Parathyroid adenoma (tissue), 2 donors: ENCODE data around the gene CEP83.

Experiments
- H2AFZ ChIP-seq: fragments of 300-600 bp; sonication (generic); one replicate; pipeline ENCODE4 v1.7.0; 2017; ENCODE audit warnings: antibody characterized with exemption, mild to moderate bottlenecking
- H3K27ac ChIP-seq: fragments of 300-600 bp; sonication (generic); one replicate; pipeline ENCODE4 v1.7.0; 2017
- H3K27me3 ChIP-seq: fragments of 300-600 bp; sonication (generic); one replicate; pipeline ENCODE4 v1.7.0; 2017; ENCODE audit warnings: low read length; ENCODE audit not compliant: control insufficient read depth, insufficient read depth
- H3K36me3 ChIP-seq: fragments of 300-600 bp; sonication (generic); one replicate; pipeline ENCODE4 v1.7.0; 2017; ENCODE audit warnings: low read length; ENCODE audit not compliant: control insufficient read depth, insufficient read depth
- H3K4me1 ChIP-seq: fragments of 300-600 bp; sonication (generic); one replicate; pipeline ENCODE4 v1.7.0; 2017; ENCODE audit warnings: control low read depth
- H3K4me2 ChIP-seq: fragments of 300-600 bp; sonication (generic); one replicate; pipeline ENCODE4 v1.7.0; 2017; ENCODE audit warnings: low read length
- H3K4me3 ChIP-seq: fragments of 300-600 bp; sonication (generic); one replicate; pipeline ENCODE4 v1.7.0; 2017; ENCODE audit warnings: low read depth, low read length
- H3K79me2 ChIP-seq: fragments of 300-600 bp; sonication (generic); one replicate; pipeline ENCODE4 v1.7.0; 2017; ENCODE audit warnings: control low read depth
- H3K9ac ChIP-seq: fragments of 300-600 bp; sonication (generic); one replicate; pipeline ENCODE4 v1.7.0; 2017; ENCODE audit warnings: mild to moderate bottlenecking
- H3K9me3 ChIP-seq: fragments of 300-600 bp; sonication (generic); one replicate; pipeline ENCODE4 v1.7.0; 2017; ENCODE audit warnings: low read length; ENCODE audit not compliant: control insufficient read depth
- CTCF ChIP-seq: fragments of 300-600 bp; sonication (generic); IDR thresholded peaks from one replicate; pipeline ENCODE4 v1.7.0; 2017; ENCODE audit warnings: antibody characterized with exemption, mild to moderate bottlenecking
- donor health status: primary hyperparathyroidism.

The CEP83 gene

GRCh38 chr12:94359761-94360160, 99.9 kb downstream of the CEP83 start:
- TF ChIP-seq CTCF, result no peak
- no peak overlapping the region for H3K9ac ChIP-seq
- H3K4me3 ChIP-seq, result no peak overlapping the region
- H3K27me3 ChIP-seq, result no peaks in the 10 kb centered on the region
- no peaks in the 10 kb centered on the region for H3K36me3 ChIP-seq
- H3K79me2 ChIP-seq, result no peaks in the 10 kb centered on the region
- no peaks in the 10 kb centered on the region for H3K4me1 ChIP-seq
- H2AFZ ChIP-seq, result no peak overlapping the region
- no peak overlapping the region for H3K27ac ChIP-seq
- H3K4me2 ChIP-seq, result no peak overlapping the region
- H3K9me3 ChIP-seq, result no peaks in the 10 kb centered on the region

- no peak overlapping the region for H3K4me3 ChIP-seq
- H2AFZ ChIP-seq, result no peak overlapping the region
- no peak overlapping the region for H3K27ac ChIP-seq
- no peaks in the 10 kb centered on the region for H3K36me3 ChIP-seq
- H3K9ac ChIP-seq, result no peak overlapping the region
- TF ChIP-seq CTCF, result no peak
- H3K9me3 ChIP-seq, result peaks cover 6% of the 10 kb centered on the region
- H3K27me3 ChIP-seq, result no peaks in the 10 kb centered on the region
- no peak overlapping the region for H3K4me2 ChIP-seq
- no peaks in the 10 kb centered on the region for H3K4me1 ChIP-seq
- no peaks in the 10 kb centered on the region for H3K79me2 ChIP-seq
These were observed 106.5 kb downstream of the CEP83 start for GRCh38 chr12:94353130-94353529.

- Histone ChIP-seq H3K27me3 (no peaks in the 10 kb centered on the region), H3K9me3 (no peaks in the 10 kb centered on the region), H3K36me3 (no peaks in the 10 kb centered on the region), H3K27ac (no peak overlapping the region), H3K4me1 (no peaks in the 10 kb centered on the region), H2AFZ (no peak overlapping the region), H3K79me2 (no peaks in the 10 kb centered on the region), H3K9ac (no peak overlapping the region), H3K4me2 (no peak overlapping the region), H3K4me3 (no peak overlapping the region)
- TF ChIP-seq CTCF, result no peak
These were observed 119.1 kb downstream of the CEP83 start for GRCh38 chr12:94340573-94340972.

GRCh38 chr12:94338006-94338794, 121.5 kb downstream of the CEP83 start:
- Histone ChIP-seq H3K4me1 (no peaks in the 10 kb centered on the region), H3K27me3 (no peaks in the 10 kb centered on the region), H3K4me3 (no peak overlapping the region), H3K4me2 (no peak overlapping the region), H3K9me3 (no peaks in the 10 kb centered on the region), H2AFZ (no peak overlapping the region), H3K79me2 (no peaks in the 10 kb centered on the region), H3K9ac (no peak overlapping the region), H3K36me3 (no peaks in the 10 kb centered on the region), H3K27ac (no peak overlapping the region)
- no peak for TF ChIP-seq CTCF
